ENCODE measurements around the gene HOMEZ. TPM values are rescaled to one million over a fixed set of nuclear protein-coding genes. Genes with fewer than 3 reads are reported as not detected.
"Not testable (repeated sequence)": the region's sequence is repeated elsewhere in the genome, so short reads cannot be mapped to it uniquely, and the experiment has no call there.

The HOMEZ gene
- total RNA-seq, 2 experiments from 2014 or later = 7.1 to 17.2 TPM

DNA sequence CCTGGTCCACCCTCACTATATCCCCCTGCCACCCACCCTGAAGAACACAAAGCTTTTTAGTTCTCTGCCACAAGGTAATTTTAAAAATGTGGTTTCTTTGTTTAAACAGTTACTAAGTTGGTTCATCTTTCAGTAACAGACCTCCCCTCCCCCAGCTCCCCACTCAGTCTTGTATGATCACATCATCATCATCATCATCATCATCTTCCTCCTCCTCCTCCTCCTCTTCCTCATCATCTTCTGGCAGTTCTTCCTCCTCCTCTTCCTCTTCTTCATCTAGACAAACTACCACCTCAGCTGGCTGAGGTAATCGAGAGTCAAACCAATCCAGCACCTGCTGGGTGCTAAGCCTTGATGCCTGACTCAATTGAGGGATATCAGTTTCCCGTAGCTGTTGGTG is 10.5 kb downstream of the HOMEZ start:
- no peaks in the 10 kb centered on the region for H3K9me2 ChIP-seq (ENCODE audit: insufficient read depth, low read length)
- no peaks in the 10 kb centered on the region for H4K20me1 ChIP-seq (ENCODE audit: insufficient read depth, low read length)
- TF ChIP-seq EZH2phosphoT487 (IDR thresholded peaks at IDR 0.05; ENCODE audit: borderline replicate concordance, low read depth, low read length) = no peak
- TF ChIP-seq, protein P1, sequence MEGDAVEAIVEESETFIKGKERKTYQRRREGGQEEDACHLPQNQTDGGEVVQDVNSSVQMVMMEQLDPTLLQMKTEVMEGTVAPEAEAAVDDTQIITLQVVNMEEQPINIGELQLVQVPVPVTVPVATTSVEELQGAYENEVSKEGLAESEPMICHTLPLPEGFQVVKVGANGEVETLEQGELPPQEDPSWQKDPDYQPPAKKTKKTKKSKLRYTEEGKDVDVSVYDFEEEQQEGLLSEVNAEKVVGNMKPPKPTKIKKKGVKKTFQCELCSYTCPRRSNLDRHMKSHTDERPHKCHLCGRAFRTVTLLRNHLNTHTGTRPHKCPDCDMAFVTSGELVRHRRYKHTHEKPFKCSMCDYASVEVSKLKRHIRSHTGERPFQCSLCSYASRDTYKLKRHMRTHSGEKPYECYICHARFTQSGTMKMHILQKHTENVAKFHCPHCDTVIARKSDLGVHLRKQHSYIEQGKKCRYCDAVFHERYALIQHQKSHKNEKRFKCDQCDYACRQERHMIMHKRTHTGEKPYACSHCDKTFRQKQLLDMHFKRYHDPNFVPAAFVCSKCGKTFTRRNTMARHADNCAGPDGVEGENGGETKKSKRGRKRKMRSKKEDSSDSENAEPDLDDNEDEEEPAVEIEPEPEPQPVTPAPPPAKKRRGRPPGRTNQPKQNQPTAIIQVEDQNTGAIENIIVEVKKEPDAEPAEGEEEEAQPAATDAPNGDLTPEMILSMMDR (conservative IDR thresholded peaks at IDR 0.05; ENCODE audit: low read length) = no peak
- ChIA-PET CTCF (ENCODE audit: unreplicated experiment) (no interaction called here), POLR2A (interaction anchor here (1.0 kb wide), 1 partner anchor 47 kb away, joined by 4 read pairs; no protein-coding TSS in a partner anchor)
- intact Hi-C loops (cut with micrococcal nuclease; ENCODE audit: unreplicated experiment) = no loop called here
- H3K4me2 ChIP-seq (ENCODE audit: low read length) = no peak overlapping the region
- H3K36me3 ChIP-seq (ENCODE audit: insufficient read depth, low read length) = no peaks in the 10 kb centered on the region
- DNase-seq (ENCODE audit: low spot score) = no peak
- H3K4me3 ChIP-seq (ENCODE audit: low read depth, low read length, poor library complexity, severe bottlenecking) = no peak overlapping the region
- no peaks in the 10 kb centered on the region for H3K4me1 ChIP-seq (ENCODE audit: insufficient read depth, low read length, poor library complexity, severe bottlenecking)
- H2AFZ ChIP-seq (ENCODE audit: low read length) = no peak overlapping the region
- H3K27ac ChIP-seq (ENCODE audit: low read depth, low read length, poor library complexity, severe bottlenecking) = no peak overlapping the region
- BruUV-seq (replicated peaks) = no TSS peak
- no peaks in the 10 kb centered on the region for H3K9me3 ChIP-seq (ENCODE audit: low read length)
- H3K79me2 ChIP-seq (ENCODE audit: insufficient read depth, low read depth, low read length) = no peaks in the 10 kb centered on the region

DNA sequence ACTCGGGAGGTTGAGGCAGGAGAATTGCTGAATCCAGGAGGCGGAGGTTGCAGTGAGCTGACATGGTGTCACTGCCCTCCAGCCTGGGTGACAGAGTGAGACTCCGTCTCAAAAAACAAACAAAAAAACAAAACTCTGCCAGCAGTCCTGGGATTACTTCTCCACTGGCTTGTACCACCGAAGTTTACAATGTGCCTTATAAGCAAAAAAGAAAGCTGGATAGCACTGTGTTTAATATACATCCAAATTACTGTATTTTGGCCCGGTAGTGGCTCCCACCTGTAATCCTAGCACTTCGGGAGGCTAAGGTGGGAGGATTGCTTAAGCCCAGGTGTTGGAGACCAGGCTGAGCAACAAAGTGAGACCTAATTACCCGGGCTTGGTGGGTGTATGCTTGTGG is 16.7 kb downstream of the HOMEZ start:
- POLR2A ChIA-PET = interaction anchor here (1.6 kb wide), 1 partner anchor 26 kb away, joined by 4 read pairs; no protein-coding TSS in a partner anchor
- CTCF ChIA-PET (ENCODE audit: unreplicated experiment) = no interaction called here
- no peak for TF ChIP-seq EZH2phosphoT487 (IDR thresholded peaks at IDR 0.05; ENCODE audit: borderline replicate concordance, low read depth, low read length)
- TF ChIP-seq, protein P1 (conservative IDR thresholded peaks at IDR 0.05; ENCODE audit: low read length) = no peak
- no peak overlapping the region for H3K27ac ChIP-seq (ENCODE audit: low read depth, low read length, poor library complexity, severe bottlenecking)
- intact Hi-C loops (cut with micrococcal nuclease; ENCODE audit: unreplicated experiment) = no loop called here
- BruUV-seq (replicated peaks) = no TSS peak
- no peaks in the 10 kb centered on the region for H3K36me3 ChIP-seq (ENCODE audit: insufficient read depth, low read length)
- H3K4me2 ChIP-seq (ENCODE audit: low read length) = no peak overlapping the region
- H2AFZ ChIP-seq (ENCODE audit: low read length) = no peak overlapping the region
- H3K9me2 ChIP-seq (ENCODE audit: insufficient read depth, low read length) = no peaks in the 10 kb centered on the region
- no peaks in the 10 kb centered on the region for H3K4me1 ChIP-seq (ENCODE audit: insufficient read depth, low read length, poor library complexity, severe bottlenecking)
- H3K79me2 ChIP-seq (ENCODE audit: insufficient read depth, low read depth, low read length) = no peaks in the 10 kb centered on the region
- H3K9me3 ChIP-seq (ENCODE audit: low read length) = no peaks in the 10 kb centered on the region
- no peaks in the 10 kb centered on the region for H4K20me1 ChIP-seq (ENCODE audit: insufficient read depth, low read length)
- no peak for DNase-seq (ENCODE audit: low spot score)
- no peak overlapping the region for H3K4me3 ChIP-seq (ENCODE audit: low read depth, low read length, poor library complexity, severe bottlenecking)

DNA sequence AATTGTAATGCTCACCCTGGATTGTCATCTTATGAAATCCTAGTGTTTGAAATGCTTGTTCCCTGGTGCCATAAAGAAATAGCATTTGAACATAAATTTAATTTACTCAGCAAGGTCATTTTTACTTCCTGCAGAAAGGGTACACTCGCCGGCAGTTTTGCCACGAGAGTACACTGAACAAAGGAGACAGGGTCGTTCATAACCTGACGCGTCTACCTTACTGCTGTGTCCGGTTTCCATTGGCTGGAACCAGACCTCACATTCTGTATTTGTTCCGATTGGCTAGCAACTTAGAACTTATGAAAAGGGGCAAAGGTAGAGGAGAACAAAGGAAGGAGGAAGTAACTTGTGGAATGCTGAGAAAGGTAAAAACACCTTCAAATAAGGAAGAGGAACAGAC is 25.1 kb downstream of the HOMEZ start:
- H3K4me1 ChIP-seq (ENCODE audit: insufficient read depth, low read length, poor library complexity, severe bottlenecking); H2AFZ ChIP-seq (ENCODE audit: low read length); H3K9me3 ChIP-seq (ENCODE audit: low read length); H3K4me2 ChIP-seq (ENCODE audit: low read length); H3K79me2 ChIP-seq (ENCODE audit: insufficient read depth, low read depth, low read length); CTCF ChIA-PET (ENCODE audit: unreplicated experiment); H3K4me3 ChIP-seq (ENCODE audit: low read depth, low read length, poor library complexity, severe bottlenecking); DNase-seq (ENCODE audit: low spot score); H4K20me1 ChIP-seq (ENCODE audit: insufficient read depth, low read length); H3K9me2 ChIP-seq (ENCODE audit: insufficient read depth, low read length); intact Hi-C loops (cut with micrococcal nuclease; ENCODE audit: unreplicated experiment); BruUV-seq (replicated peaks); H3K27ac ChIP-seq (ENCODE audit: low read depth, low read length, poor library complexity, severe bottlenecking); H3K36me3 ChIP-seq (ENCODE audit: insufficient read depth, low read length): not testable (repeated sequence)
- POLR2A ChIA-PET = interaction anchor here (0.6 kb wide), 1 partner anchor 573 kb away, joined by 3 read pairs; no protein-coding TSS in a partner anchor

Data from OCI-LY7 (cell line).